Activated naive CD4-positive, alpha-beta T cell treated with anti-CD3 and anti-CD28 coated beads, Interleukin-2, amount 50 U/mL, for 72 hours (primary cell): ENCODE measurements around the gene KIAA0753. TPM values are rescaled to one million over a fixed set of nuclear protein-coding genes. Genes with fewer than 3 reads are reported as not detected.
A peak's percentile ranks its signal among the peaks of the same experiment; 100 is the strongest.

ENCODE experiments used
- ATAC-seq, 2 donors: fragments of 150-1000 bp; cut with Tn5 transposase; 2 replicates each; pipeline ENCODE4 v1.10.0; 2021; ENCODE audit warnings: mild to moderate bottlenecking in 2 of 2, moderate library complexity in 2 of 2
- DNase-seq, 2 donors: peaks; one replicate each; pipeline ENCODE4 v3.0.0; 2021 to 2022; ENCODE audit warnings: low spot score in 2 of 2
- H3K27ac Mint-ChIP-seq, 2 donors: one replicate each; pipeline ENCODE4 v1.8.0; 2022; ENCODE audit warnings: mild to moderate bottlenecking in 2 of 2, mixed read lengths in 2 of 2
- H3K36me3 Mint-ChIP-seq, 2 donors: one replicate each; pipeline ENCODE4 v1.8.0; 2022; ENCODE audit warnings: mixed read lengths in 2 of 2
- H3K9me3 Mint-ChIP-seq, 2 donors: one replicate each; pipeline ENCODE4 v1.8.0; 2022; ENCODE audit warnings: mixed read lengths in 2 of 2
- total RNA-seq, 2 donors: library from RNA; stranded (reverse); gene quantifications; one replicate each; pipeline ENCODE4 v1.2.3, GENCODE V29; 2022

KIAA0753 gene
- total RNA-seq = 10 to 100 TPM; 17.4 to 22.3 TPM

- DNase-seq (peak; percentile 92 to 96), ATAC-seq (peak; percentile 85 to 92)
- Mint-ChIP-seq H3K27ac (peak within 1 kb of the TSS; percentile 91 to 98), H3K36me3 (peaks cover 8 to 10% of the 10 kb centered on the region in 2 donors), H3K9me3 (no peaks in the 10 kb centered on the region)
These were observed at the start of gene KIAA0753, which contains the start of gene TXNDC17 for GRCh38 chr17:6640536-6641246. KIAA0753 (minus strand) TSS chr17:6640711; CDS start chr17:6635103, 5,608 bp downstream. TXNDC17 (plus strand) TSS chr17:6641060; CDS start chr17:6641083, 23 bp downstream.

- ATAC-seq (no peak), DNase-seq (no peak)
- Mint-ChIP-seq H3K9me3 (no peaks in the 10 kb centered on the region), H3K36me3 (no peaks in the 10 kb centered on the region), H3K27ac (no peak overlapping the region)
These were observed 48.4 kb upstream of the KIAA0753 start for GRCh38 chr17:6688944-6689343.

- Mint-ChIP-seq H3K36me3 (no peaks in the 10 kb centered on the region), H3K9me3 (no peaks in the 10 kb centered on the region), H3K27ac (no peak overlapping the region)
- ATAC-seq (no peak), DNase-seq (no peak)
These were observed 45.5 kb upstream of the KIAA0753 start for GRCh38 chr17:6686026-6686425.

- ATAC-seq (no peak), DNase-seq (no peak)
- H3K9me3 Mint-ChIP-seq = no peaks in the 10 kb centered on the region
- no peaks in the 10 kb centered on the region for H3K36me3 Mint-ChIP-seq
- peak overlapping the region in 1 of 2 donors; percentile 11 for H3K27ac Mint-ChIP-seq
These were observed 44.6 kb upstream of the KIAA0753 start for GRCh38 chr17:6684881-6685767.

GRCh38 chr17:6684460-6684783 is 43.9 kb upstream of the KIAA0753 start:
- DNase-seq (no peak), ATAC-seq (no peak)
- H3K27ac Mint-ChIP-seq = peak overlapping the region in 1 of 2 donors; percentile 11
- H3K36me3 Mint-ChIP-seq = no peaks in the 10 kb centered on the region
- no peaks in the 10 kb centered on the region for H3K9me3 Mint-ChIP-seq

GRCh38 chr17:6683730-6684459 is 43.4 kb upstream of the KIAA0753 start:
- Mint-ChIP-seq H3K9me3 (no peaks in the 10 kb centered on the region), H3K27ac (peak overlapping the region in 1 of 2 donors; percentile 11), H3K36me3 (no peaks in the 10 kb centered on the region)
- ATAC-seq (no peak), DNase-seq (no peak)

- ATAC-seq = no peak
- H3K27ac Mint-ChIP-seq = no peak overlapping the region
- no peaks in the 10 kb centered on the region for H3K36me3 Mint-ChIP-seq
- no peaks in the 10 kb centered on the region for H3K9me3 Mint-ChIP-seq
- DNase-seq = no peak
These were observed 42.7 kb upstream of the KIAA0753 start for GRCh38 chr17:6683081-6683684.

- Mint-ChIP-seq H3K9me3 (no peaks in the 10 kb centered on the region), H3K27ac (no peak overlapping the region), H3K36me3 (no peaks in the 10 kb centered on the region)
- ATAC-seq (no peak), DNase-seq (no peak)
These were observed 41.8 kb upstream of the KIAA0753 start for GRCh38 chr17:6682339-6682738.

GRCh38 chr17:6681671-6682070 is 41.2 kb upstream of the KIAA0753 start:
- Mint-ChIP-seq H3K9me3 (no peaks in the 10 kb centered on the region), H3K27ac (no peak overlapping the region), H3K36me3 (no peaks in the 10 kb centered on the region)
- ATAC-seq = no peak
- no peak for DNase-seq

GRCh38 chr17:6681176-6681575 is 40.7 kb upstream of the KIAA0753 start:
- Mint-ChIP-seq H3K9me3 (no peaks in the 10 kb centered on the region), H3K36me3 (no peaks in the 10 kb centered on the region), H3K27ac (no peak overlapping the region)
- ATAC-seq = no peak
- DNase-seq = no peak

GRCh38 chr17:6679241-6679640 is 38.7 kb upstream of the KIAA0753 start:
- Mint-ChIP-seq H3K9me3 (no peaks in the 10 kb centered on the region), H3K27ac (no peak overlapping the region), H3K36me3 (no peaks in the 10 kb centered on the region)
- DNase-seq (no peak), ATAC-seq (no peak)

GRCh38 chr17:6677946-6678345 is 37.4 kb upstream of the KIAA0753 start:
- no peaks in the 10 kb centered on the region for H3K36me3 Mint-ChIP-seq
- no peaks in the 10 kb centered on the region for H3K9me3 Mint-ChIP-seq
- ATAC-seq (no peak), DNase-seq (no peak)
- no peak overlapping the region for H3K27ac Mint-ChIP-seq

- Mint-ChIP-seq H3K36me3 (no peaks in the 10 kb centered on the region), H3K27ac (no peak overlapping the region), H3K9me3 (no peaks in the 10 kb centered on the region)
- DNase-seq (no peak), ATAC-seq (peak; percentile 37 to 61)
These were observed 36.8 kb upstream of the KIAA0753 start for GRCh38 chr17:6677158-6677831.

GRCh38 chr17:6676802-6677157 is 36.3 kb upstream of the KIAA0753 start:
- no peaks in the 10 kb centered on the region for H3K9me3 Mint-ChIP-seq
- DNase-seq (no peak), ATAC-seq (no peak)
- H3K27ac Mint-ChIP-seq = no peak overlapping the region
- H3K36me3 Mint-ChIP-seq = no peaks in the 10 kb centered on the region

GRCh38 chr17:6675201-6675825 is 34.8 kb upstream of the KIAA0753 start:
- H3K9me3 Mint-ChIP-seq = no peaks in the 10 kb centered on the region
- ATAC-seq (no peak), DNase-seq (no peak)
- no peak overlapping the region for H3K27ac Mint-ChIP-seq
- no peaks in the 10 kb centered on the region for H3K36me3 Mint-ChIP-seq

GRCh38 chr17:6674586-6674985 is 34.1 kb upstream of the KIAA0753 start:
- ATAC-seq (no peak), DNase-seq (no peak)
- Mint-ChIP-seq H3K36me3 (no peaks in the 10 kb centered on the region), H3K27ac (no peak overlapping the region), H3K9me3 (no peaks in the 10 kb centered on the region)
